Measurements from ENCODE around the gene UBL4B.

DNA sequence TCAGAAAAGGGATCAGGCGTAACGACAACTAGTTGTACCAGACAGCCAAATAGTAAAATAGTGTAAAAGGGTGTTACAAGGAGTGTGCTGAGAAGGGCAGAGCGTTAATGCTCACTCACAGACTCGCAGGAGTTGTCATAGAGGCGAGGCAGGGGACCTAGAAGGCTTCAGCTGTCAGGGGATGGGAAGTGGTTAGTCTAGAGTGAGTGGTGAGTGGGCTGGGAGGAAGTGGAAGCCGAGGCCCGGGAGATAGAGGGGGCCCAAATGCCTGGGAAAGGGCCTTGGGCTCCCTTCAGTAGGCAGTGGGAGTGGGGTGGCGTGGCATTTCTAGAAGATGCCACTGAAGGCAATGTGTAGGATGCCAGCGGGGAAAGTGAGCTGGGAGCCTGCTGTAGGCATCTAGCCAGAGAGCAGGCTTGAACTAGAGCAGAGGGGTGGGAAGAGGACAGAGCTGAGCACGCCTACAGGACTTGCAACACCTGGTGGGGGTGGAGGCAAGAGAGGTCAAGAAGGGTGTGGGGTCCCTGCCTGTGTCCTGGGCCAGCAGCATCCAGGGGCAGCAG lies 48.4 kb downstream of the UBL4B start:
- TF ChIP-seq CTCF (IDR thresholded peaks at IDR 0.05) (no peak), POLR2AphosphoS5 (IDR thresholded peaks at IDR 0.05) (no peak), POLR2A (IDR thresholded peaks at IDR 0.05) (no peak), EP300 (IDR thresholded peaks at IDR 0.05) (no peak)

All from stomach (tissue), 4 donors.